ENCODE results near the gene ING5. TPM values are rescaled to one million over a fixed set of nuclear protein-coding genes. Genes with fewer than 3 reads are reported as not detected.
A peak's percentile ranks its signal among the peaks of the same experiment; 100 is the strongest.

Gene ING5
- total RNA-seq, 1 donor from 2014 or later = 19.7 TPM

GRCh38 chr2:241680827-241681599, 20.8 kb upstream of the ING5 start:
- Histone ChIP-seq H3K27me3 (ENCODE audit: control insufficient read depth, insufficient read depth, low read length) (no peaks in the 10 kb centered on the region), H3K36me3 (ENCODE audit: control insufficient read depth, insufficient read depth, low read length) (peaks cover 20% of the 10 kb centered on the region), H3K4me3 (ENCODE audit: low read depth, low read length) (no peak overlapping the region)
- DNase-seq (ENCODE audit: low read depth) (peak; percentile 37), FAIRE-seq (no peak)
- no peak for TF ChIP-seq CTCF (IDR thresholded peaks at IDR 0.05; ENCODE audit: insufficient read depth, low read length, severe bottlenecking)

- no peaks in the 10 kb centered on the region for H3K27me3 ChIP-seq (ENCODE audit: control insufficient read depth, insufficient read depth, low read length)
- DNase-seq (ENCODE audit: low read depth) (no peak), FAIRE-seq (no peak)
- TF ChIP-seq CTCF (IDR thresholded peaks at IDR 0.05; ENCODE audit: insufficient read depth, low read length, severe bottlenecking) = no peak
- H3K36me3 ChIP-seq (ENCODE audit: control insufficient read depth, insufficient read depth, low read length) = peaks cover 11% of the 10 kb centered on the region
- peak overlapping the region; percentile 50 for H3K4me3 ChIP-seq (ENCODE audit: low read depth, low read length)
Observed at GRCh38 chr2:241686324-241686649, 15.6 kb upstream of the ING5 start.

- H3K36me3 ChIP-seq (ENCODE audit: control insufficient read depth, insufficient read depth, low read length) = peaks cover 15% of the 10 kb centered on the region
- FAIRE-seq (no peak), DNase-seq (ENCODE audit: low read depth) (peak; percentile 84)
- no peaks in the 10 kb centered on the region for H3K27me3 ChIP-seq (ENCODE audit: control insufficient read depth, insufficient read depth, low read length)
- peak within 1 kb of the TSS; percentile 50 for H3K4me3 ChIP-seq (ENCODE audit: low read depth, low read length)
- no peak for TF ChIP-seq CTCF (IDR thresholded peaks at IDR 0.05; ENCODE audit: insufficient read depth, low read length, severe bottlenecking)
Observed at GRCh38 chr2:241686650-241687425, 15.0 kb upstream of the ING5 start, which contains the start of gene DTYMK. DTYMK (minus strand) TSS chr2:241686815; CDS start chr2:241686783, 32 bp downstream.

- FAIRE-seq (no peak), DNase-seq (ENCODE audit: low read depth) (no peak)
- H3K4me3 ChIP-seq (ENCODE audit: low read depth, low read length) = no peak overlapping the region
- TF ChIP-seq CTCF (IDR thresholded peaks at IDR 0.05; ENCODE audit: insufficient read depth, low read length, severe bottlenecking) = no peak
- no peaks in the 10 kb centered on the region for H3K27me3 ChIP-seq (ENCODE audit: control insufficient read depth, insufficient read depth, low read length)
- peaks cover 16% of the 10 kb centered on the region for H3K36me3 ChIP-seq (ENCODE audit: control insufficient read depth, insufficient read depth, low read length)
Observed at GRCh38 chr2:241689306-241689705, 12.5 kb upstream of the ING5 start.

GRCh38 chr2:241690202-241690717, 11.6 kb upstream of the ING5 start:
- H3K4me3 ChIP-seq (ENCODE audit: low read depth, low read length) = no peak overlapping the region
- H3K27me3 ChIP-seq (ENCODE audit: control insufficient read depth, insufficient read depth, low read length) = no peaks in the 10 kb centered on the region
- no peak for TF ChIP-seq CTCF (IDR thresholded peaks at IDR 0.05; ENCODE audit: insufficient read depth, low read length, severe bottlenecking)
- peaks cover 17% of the 10 kb centered on the region for H3K36me3 ChIP-seq (ENCODE audit: control insufficient read depth, insufficient read depth, low read length)
- DNase-seq (ENCODE audit: low read depth) (no peak), FAIRE-seq (no peak)

Data from bronchial epithelial cell (primary cell).